T-helper 22 cell (primary cell): ENCODE results near the gene LINC01488.

Experiments
- DNase-seq: peaks from one replicate; pipeline ENCODE4 v3.0.0-alpha.2; 2020; ENCODE audit warnings: low read depth

The LINC01488 gene

DNA sequence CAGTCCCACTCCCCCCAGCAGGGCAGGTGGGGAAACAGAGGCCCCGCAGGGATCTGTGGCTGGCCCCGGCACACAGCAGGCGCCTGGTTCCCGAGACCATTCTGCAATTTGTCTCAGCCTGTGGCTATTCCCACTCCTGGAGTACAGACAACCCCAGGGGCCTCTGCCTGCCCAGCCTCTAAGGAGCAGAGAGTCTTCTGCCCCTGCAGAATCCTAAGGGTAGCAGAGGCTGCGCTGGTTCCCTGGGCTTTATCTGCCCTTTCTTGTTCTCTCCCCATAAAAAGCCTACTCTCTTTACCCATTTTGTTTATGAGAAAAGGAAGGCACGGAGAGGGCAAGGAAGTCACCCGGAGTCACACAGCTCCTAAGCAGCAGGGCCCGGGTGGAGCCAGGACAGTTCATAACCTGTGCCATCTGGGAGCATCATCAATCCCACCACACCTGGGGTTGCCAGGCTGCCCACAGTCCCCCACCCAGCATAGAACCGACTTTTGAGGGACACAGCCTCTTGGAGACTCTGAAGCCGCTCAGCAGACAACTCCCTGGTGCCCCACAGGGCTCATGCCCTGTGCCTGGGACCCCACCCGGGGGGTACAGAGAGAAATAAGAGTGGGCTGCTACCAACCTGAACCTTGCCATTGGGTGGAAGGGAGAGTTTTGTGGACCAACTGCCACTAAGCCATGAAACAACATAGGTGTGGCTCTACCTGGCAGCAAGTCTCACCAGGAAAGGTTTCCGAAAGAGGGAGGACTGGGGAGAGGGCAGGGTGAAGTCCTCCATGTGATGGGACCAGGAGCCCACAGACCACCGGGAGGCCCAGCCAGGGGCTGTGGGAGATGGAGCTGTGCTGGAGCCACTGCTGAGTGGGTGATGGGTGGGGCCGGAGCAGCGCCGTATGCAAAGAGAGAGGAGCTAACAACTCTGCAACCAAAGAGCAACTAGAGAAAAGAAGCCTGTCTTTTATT lies 17.2 kb upstream of the LINC01488 start:
- DNase-seq, result no peak

DNA sequence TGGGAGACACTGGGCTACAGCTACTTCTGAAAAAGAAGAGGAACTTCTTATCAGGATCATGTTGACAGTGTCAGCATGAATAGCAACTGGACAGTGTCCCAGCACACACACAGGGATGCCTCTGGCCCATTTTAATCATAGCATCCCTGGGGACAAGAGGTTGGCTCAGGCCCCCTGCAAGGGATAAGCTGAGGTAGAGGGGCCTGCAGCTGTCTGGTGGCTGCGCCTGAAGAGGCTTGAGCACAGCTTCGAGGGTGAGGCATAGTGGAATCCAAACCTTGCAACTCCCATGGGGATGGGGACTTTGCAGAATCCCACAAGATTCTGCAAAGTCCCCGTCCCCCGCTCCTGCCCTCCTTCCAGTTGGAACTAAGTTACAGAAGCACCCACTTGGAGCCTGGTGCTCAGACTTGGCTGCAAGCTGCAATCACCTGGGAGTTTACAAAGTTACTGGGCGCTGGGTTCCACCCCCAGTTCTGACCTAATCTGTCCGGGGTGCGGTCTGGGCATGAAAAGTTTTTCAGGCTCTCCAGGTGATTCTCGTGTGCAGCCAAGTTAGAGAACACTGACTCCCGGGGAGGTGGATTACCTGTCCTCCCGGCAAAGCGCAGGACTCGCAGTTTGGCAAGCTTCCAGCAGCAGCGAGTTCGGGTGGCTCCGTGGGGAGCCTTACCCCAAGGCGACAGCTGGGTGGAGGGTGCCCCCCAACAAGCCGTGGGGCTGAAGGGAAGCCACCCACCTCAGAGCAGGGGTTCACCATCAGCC lies 16.0 kb upstream of the LINC01488 start:
- no peak for DNase-seq

DNA sequence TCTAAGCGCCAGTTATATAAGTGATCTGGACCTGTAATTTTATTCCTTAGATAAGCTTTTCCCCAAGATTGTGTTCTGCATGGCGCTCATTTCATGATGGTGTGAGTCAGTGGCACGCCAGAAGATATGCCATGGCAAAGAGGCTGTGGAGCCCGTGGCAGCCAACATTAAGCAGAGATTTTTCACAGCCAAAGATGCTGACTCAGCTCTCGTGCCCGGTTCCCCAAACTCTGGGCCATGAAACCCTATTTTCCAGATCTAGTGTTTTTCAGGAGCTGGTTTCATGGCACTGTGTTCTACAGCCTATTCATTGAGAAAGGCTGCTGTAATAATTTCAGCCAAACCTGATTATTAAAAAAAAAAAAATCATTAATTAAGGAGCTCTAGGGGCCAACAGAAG lies 15.4 kb upstream of the LINC01488 start:
- DNase-seq, result no peak

DNA sequence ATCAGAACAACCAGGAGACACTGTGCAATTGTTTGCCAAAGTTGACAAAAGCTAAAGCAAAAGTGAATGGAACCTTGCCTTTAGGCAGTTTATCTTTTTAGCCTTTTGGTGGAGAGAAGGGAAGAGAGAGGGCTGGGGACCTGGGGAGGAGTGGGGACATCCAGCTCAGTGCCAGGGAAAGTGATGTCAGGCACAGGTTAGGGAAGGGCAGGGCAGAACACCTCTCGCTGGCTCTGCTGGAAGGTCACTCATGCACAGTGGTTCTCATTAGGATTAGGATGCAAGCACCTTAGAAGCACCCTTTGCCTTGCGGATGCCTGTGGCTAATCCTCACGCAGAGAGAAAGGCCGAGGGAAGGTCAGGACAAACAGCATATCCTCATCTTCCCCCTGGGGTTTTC lies 14.3 kb upstream of the LINC01488 start:
- no peak for DNase-seq

DNA sequence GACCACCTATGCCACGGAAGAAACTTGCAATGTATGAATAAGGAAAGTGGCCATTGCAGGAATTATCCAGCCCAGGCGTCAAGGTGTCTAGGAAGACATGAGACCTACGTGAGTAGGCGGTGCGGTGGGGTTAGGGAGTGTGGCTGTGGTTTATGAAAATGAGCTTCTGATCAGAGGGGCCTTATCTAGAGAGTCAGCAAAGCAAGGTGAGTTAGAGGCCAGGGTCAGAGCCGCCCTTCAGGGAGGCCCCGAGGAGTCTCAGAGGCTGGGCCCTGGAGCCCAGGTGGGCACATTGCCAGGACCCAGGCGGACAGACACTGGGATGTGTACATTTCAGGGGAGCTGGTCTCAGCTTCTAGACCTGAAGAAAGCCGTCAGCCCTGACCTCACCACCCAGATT lies 13.8 kb upstream of the LINC01488 start:
- no peak for DNase-seq

DNA sequence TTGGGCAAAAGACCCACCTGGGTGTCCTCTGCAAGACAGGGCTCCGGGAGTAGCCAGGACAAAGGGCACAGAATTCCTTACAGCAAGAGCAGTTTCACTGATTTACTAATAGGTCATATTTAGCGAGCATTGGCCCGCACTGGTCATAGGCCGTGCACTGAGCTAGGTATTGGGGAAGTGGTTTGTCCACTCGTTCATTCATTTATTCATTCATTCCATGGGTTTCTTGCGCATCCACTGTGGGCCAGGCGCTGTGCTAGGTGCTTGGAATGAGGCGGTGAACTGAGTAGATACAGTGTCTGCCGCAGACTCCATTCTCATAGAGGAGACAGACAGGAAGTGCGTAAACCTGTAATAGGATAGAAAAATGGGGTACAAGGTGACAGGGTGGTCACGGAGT lies 13.2 kb upstream of the LINC01488 start:
- no peak for DNase-seq

DNA sequence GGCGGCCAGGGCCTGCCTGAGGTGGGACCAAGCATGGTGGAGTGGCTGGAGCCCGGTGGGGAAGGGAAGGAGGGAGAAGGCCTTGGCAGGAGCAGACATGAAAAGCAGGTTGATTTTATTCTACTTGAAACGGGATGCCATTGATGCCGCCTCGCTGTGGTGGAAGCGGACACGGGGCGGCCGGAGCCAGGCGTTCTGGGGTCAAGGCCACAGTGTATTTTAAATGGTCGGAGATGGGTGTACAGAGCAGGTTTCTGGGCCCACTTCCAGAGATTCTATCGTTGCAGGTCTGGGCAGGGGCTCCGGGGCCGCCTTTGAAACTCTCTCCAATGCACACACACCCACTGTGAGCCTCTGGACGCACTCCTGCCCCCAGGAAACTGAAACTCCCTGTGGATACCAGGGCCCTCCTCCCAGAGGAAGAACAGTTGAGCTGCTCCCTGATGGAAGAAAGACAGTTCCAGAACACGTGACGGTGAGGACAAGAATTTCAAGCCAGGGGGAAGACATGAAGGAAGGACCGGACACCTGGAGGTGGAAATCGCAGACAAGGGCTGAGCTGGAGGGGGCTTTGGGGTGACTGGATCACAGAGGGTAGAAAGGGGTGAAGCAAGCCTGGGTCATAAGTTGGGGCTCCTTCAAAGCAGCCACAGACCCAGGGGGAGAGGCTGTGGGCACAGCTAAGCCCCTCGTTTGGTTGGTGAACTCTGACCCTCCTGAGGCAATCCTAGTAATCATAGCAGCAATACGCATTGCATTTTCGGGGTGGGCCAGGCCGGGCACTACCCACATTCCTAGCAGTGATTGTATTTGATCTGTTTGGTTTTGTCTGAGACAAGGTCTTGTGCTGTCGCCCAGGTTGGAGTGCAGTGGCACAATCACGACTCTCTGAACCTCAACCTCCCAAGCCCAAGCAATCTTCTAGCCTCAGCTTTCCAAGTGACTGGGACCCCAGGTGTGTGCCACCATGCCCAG lies 12.3 kb upstream of the LINC01488 start:
- DNase-seq, result no peak

DNA sequence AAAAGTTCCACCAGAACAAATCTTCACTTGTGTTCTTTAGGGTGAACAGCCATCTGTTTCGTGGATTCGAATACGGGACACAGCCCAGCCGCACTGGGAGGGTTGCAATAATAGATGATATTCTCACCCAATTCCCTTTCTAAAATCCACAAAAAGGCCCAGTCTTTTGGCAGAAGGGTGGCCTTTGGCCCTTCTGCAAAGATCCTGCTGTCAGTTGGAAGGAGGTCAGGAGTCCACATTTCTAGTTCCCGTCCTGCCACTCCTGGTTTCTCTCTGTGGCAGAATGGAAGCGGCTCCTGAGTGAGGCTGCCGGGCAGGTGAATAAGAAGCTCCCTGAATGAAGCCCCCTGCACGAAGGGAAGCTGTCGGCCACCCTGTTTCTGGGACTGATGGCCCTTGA lies 11.2 kb upstream of the LINC01488 start:
- DNase-seq, result no peak

DNA sequence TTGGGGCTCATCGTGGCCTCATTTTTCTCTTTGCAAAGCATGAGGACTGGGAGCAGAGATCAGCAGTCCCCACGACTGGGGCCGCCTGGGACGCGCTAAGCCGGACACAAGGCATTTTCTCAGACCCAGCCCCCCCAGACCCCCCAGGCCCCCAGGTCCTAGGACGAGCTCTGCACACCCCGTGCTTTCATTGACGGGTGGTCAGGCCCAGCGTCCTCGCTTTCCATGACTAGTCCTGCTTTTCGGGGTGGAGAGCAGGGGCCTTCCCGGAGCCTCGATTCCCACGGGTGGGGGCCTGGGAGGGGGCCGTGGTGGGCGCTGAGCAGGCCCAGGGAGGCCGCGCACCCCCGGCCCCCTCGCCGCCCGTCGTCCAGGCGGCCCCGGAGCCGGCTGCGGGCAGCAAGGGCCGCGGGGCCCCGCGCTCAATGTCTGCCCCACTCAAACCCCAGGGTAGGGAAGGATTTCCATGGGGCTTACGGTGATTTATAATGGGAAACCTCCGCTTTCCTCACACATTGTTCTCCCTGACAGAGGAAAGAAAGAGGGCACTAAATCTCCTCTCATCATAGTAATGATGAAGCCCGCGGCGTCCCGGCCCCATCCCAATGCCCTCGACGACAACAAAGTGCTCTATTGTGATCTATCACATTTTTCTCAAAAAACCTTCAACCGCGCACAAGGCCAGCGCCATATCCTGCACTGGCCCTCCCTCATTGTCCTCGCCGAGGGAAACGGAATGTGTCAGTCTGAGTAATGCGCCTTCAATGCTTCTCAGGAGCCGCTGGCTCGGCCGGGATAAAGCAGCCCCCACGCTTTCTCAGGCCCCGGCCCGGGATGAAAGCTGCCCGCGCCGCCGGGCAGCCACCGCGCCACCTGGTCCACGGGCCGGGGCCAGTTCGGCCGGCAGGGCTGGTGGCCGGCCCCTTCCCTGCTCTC lies 10.4 kb upstream of the LINC01488 start:
- no peak for DNase-seq

DNA sequence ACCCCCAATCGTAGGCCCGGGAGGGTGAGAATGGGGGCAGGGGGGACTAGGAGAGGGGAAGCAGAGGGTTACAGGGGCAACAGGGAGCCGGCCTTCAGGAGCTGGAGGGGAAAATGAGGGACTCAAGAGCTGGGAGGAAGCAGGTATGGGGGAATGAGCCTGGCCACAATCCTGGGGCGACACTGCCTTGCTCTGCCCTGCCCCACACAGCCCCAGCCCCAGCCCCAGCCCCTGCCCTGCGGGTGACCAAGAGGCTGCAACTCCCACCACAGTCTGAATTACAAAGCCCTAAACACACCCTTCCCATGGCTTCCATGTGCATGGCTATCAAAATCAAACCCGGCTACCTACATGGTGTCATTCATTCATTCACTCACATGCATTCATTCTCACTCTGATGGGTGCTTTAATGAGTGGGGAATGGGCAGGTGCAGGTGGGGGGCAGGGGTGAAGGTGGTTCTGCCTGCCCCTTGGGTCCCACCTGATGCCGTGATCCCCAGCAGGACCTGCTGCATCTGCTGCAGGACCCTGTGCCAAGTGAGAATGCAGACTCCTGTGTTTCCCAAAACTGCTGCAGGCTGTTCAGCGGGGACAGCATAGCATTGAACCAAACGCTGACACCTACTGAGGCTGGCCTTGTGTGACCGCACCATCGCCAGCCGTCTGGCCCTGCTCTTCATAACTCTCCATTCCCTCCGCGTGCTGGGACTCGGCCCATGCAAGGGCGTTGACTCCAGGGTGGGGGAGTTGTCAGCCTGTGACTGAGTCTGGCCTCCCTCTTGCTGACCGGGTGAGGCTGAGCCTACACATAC lies 9.5 kb upstream of the LINC01488 start:
- DNase-seq, result no peak

DNA sequence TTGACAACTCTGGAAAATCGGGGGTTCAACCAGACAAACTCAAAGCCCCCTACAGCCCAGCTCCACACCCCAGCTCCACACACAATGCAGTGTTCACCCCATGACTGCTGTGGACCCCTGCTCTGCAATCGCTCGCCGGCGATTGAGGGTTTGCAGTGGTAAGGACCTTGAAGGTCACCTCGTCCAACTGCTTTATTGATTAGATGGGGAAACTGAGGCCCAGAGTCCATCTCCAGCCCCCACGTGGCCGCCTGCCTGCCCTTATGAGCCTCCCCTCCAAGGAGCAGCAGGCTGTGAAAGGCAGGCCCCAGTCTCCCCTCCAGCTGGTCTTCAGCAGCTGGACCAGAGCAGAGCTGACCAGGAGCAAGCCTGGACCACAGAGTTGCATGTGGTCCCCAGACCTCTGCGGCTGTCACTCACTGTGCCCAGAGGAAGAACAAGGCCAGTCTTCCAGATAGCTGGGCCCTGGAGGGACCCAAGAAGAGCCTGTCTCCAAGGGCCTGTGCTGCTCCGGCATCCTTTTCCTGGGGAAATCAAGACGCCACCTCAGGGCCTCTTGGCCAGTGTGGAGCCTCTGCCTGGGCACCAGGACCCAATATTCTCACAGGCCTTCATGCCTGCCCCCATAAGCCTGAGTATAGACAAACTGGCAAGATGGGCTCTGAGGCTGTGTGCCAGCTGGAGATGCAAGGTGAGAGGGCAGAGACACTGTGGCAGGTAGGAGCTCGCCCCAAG lies 8.8 kb upstream of the LINC01488 start:
- no peak for DNase-seq

DNA sequence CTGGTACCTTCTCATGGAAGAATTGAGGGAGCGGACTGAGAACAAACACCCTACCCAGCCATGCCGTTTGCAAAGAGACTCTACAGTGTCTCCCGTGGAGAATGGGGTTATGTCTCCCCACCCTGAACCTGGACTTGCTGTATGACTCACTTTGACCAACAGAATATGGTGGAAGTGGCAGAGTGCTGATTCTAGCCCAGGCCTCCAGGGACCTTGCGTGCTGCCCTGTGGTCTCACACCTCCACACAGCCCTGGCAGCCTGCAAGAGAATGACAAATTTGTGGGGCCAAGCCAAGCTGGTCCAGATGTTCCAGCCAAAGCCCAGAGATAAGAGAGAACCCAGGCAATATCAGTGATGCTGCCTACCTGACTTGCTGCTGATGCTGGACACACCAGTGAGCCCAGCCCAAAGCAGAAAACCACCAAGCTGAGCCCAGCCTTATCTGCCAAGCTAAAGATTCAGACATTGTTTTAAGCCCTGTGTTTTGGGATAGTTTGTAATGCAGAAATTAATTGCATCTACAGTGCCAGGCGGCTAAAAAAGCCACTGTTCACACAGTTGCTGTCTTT lies 8.1 kb upstream of the LINC01488 start:
- no peak for DNase-seq

DNA sequence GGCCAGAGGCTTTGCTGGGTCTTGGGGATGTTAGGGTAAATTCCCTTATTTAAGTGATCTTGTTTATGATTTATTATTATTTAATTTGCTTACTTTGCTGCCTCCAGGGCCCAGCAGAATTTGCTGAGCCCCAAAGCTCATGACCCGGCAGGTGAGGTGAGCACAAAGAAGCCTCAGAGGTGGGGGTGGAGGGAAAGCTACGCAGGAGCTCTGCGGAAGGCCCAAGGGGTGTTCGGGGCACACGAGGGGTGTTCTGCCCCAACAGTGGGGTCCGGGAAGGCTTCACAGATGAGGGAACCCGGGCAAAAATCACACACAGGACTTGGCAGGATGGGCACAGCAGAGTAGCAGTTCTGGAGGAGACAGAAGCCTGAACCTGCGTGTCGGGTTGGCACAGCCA lies 6.7 kb upstream of the LINC01488 start:
- no peak for DNase-seq

DNA sequence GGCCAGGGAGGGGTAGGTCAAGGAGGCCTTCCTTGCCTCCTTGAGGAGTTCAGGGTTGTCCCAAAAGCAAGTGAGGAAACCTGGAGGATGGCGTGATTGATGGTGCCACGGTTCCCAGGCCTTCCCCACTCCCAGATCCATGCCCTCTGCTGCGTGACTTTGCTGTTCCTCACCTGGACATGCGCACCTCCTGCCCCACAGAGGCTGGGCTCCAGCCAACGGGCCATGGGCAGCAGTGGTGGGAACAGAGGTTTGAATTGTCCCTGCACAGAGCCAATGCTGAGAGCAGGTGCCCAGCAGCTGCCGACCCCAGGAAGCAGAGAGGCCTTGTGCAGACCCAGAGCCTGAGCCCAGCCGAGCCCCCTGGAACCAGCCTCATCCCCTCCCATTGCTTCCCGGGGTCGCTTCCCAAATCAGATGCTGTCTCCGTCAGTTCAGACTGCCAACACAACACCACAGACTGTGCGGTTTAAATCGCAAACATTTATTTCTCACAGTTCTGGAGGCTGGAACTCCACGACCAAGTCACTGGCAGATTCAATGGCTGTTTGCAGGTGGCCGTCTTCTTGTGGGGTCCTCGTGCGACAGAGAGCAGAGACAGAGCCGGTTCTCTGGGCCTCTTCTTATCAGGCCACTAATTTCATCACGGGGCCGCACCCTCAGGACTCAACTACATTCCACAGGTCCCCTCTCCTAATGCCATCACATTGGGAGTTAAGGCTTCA lies 6.2 kb upstream of the LINC01488 start:
- DNase-seq, result no peak

DNA sequence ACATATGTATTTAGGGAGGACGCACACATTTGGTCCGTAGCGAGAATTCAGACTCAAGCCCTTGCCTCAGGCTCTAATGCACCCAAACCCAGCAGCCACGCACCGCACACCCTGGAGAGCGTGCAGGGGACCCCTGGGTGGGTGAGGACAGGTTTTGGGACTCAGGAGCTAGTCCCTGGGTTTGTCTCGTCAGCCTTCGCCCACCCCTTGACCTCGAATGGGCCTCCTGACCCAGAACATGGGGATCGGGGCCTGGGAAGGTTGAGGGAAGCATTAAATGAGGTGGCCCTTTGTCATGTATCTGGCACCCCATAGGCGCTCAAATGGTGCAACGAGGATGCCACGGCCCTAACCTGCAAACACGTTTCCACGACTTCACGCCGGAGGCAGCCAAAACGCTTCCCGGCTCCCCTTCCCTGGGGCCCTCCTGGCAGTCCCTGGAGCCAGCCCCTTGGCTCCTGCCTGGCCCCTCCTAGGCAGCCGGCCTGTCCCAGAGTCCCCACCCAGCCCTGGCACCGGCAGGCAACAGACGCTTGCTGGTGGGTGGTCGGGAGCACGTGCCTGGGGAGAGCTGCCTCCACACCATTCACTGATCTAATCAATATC lies 5.5 kb upstream of the LINC01488 start:
- DNase-seq, result no peak

DNA sequence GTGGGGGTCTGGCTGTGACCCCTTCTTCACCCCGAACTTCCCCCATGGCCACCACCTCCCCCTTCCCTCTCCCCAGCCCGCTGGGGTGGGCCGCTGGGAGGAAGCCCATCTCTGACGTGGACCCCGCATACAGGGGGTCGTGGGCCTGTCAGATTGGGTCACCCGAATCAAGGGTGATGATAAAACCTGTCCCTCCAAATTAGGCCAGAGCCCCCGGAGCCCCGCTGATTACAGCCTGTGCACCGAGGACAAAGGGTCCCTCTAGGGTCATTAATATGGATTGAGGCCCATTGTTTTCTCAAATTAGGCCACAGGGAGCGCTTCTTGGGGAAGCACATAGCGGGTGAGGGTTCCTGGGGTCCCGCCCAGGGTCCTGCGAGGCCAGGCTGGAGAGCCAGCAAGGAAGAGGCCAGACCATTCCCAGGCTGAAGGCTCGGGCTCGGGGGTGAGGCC lies 4.9 kb upstream of the LINC01488 start:
- no peak for DNase-seq

DNA sequence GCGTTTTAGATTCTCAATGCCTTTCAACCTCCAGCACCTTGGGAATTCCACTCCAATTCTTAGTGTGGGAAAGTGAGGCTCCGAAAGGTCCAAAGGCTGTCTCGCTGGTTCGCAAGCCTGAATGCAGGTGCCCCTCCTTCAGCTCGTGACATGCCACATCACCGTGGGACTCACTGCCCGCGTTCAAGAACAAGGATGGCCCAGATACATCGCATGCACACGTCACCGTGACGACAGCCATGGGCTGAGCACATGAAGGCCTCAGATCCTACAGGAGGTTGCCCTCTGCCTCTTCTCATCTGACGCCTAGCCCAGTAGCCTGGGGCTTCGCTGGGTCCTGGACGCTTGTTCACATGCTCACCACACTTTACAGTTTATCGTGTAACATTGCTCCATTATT lies 4.4 kb upstream of the LINC01488 start:
- no peak for DNase-seq
